ENCODE data around the gene XRN2. TPM values are rescaled to one million over a fixed set of nuclear protein-coding genes. Genes with fewer than 3 reads are reported as not detected.

XRN2 gene
- total RNA-seq, 1 donor from 2014 or later = 76.4 TPM

- Mint-ChIP-seq H3K4me3 (ENCODE audit: unreplicated experiment) (no peak overlapping the region), H3K27ac (ENCODE audit: unreplicated experiment) (no peak overlapping the region)
- no peak for DNase-seq (ENCODE audit: low spot score)
Measured at GRCh38 chr20:21280522-21281016, 22.6 kb upstream of the XRN2 start.

DNA sequence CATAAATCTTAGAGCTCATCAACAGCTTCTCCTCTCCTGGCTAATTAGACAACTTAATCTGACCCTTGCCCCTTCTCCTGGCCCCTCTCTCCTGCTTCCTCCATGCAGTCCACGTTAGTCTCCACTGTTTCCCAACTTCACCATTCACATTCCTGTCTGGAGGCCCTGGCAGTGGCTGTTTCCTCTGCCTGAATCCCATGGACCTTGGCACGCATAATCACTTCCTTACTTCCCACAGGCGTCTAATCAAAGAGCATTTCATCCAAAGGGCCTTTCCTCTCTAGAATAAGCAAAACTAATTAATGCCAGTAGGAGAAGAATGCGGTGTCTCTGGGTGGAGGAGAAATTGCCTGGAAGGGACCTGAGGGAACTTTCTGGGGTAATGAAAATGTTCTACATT is 16.4 kb upstream of the XRN2 start:
- Mint-ChIP-seq H3K9me3 (ENCODE audit: unreplicated experiment) (no peaks in the 10 kb centered on the region), H3K27me3 (ENCODE audit: unreplicated experiment) (peaks cover 5% of the 10 kb centered on the region), H3K27ac (ENCODE audit: unreplicated experiment) (peak overlapping the region; percentile 7), H3K4me1 (ENCODE audit: unreplicated experiment) (peaks cover 5% of the 10 kb centered on the region), H3K36me3 (ENCODE audit: low read depth, unreplicated experiment) (no peaks in the 10 kb centered on the region), H3K4me3 (ENCODE audit: unreplicated experiment) (no peak overlapping the region)
- TF ChIP-seq, protein P1, sequence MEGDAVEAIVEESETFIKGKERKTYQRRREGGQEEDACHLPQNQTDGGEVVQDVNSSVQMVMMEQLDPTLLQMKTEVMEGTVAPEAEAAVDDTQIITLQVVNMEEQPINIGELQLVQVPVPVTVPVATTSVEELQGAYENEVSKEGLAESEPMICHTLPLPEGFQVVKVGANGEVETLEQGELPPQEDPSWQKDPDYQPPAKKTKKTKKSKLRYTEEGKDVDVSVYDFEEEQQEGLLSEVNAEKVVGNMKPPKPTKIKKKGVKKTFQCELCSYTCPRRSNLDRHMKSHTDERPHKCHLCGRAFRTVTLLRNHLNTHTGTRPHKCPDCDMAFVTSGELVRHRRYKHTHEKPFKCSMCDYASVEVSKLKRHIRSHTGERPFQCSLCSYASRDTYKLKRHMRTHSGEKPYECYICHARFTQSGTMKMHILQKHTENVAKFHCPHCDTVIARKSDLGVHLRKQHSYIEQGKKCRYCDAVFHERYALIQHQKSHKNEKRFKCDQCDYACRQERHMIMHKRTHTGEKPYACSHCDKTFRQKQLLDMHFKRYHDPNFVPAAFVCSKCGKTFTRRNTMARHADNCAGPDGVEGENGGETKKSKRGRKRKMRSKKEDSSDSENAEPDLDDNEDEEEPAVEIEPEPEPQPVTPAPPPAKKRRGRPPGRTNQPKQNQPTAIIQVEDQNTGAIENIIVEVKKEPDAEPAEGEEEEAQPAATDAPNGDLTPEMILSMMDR (IDR thresholded peaks at IDR 0.05; ENCODE audit: unreplicated experiment) = no peak
- no peak for DNase-seq (ENCODE audit: low spot score)

More at GRCh38 chr20:21280522-21281016, 22.6 kb upstream of the XRN2 start:
- Mint-ChIP-seq H3K4me1 (ENCODE audit: unreplicated experiment) (no peaks in the 10 kb centered on the region), H3K36me3 (ENCODE audit: low read depth, unreplicated experiment) (no peaks in the 10 kb centered on the region), H3K27me3 (ENCODE audit: unreplicated experiment) (no peaks in the 10 kb centered on the region), H3K9me3 (ENCODE audit: unreplicated experiment) (no peaks in the 10 kb centered on the region)
- TF ChIP-seq, protein P1 (IDR thresholded peaks at IDR 0.05; ENCODE audit: unreplicated experiment) = no peak

GRCh38 chr20:21288587-21289370 is 14.4 kb upstream of the XRN2 start:
- DNase-seq (ENCODE audit: low spot score) = no peak
- H3K4me1 Mint-ChIP-seq (ENCODE audit: unreplicated experiment) = peaks cover 5% of the 10 kb centered on the region
- H3K27ac Mint-ChIP-seq (ENCODE audit: unreplicated experiment) = no peak overlapping the region
- H3K9me3 Mint-ChIP-seq (ENCODE audit: unreplicated experiment) = no peaks in the 10 kb centered on the region
- H3K36me3 Mint-ChIP-seq (ENCODE audit: low read depth, unreplicated experiment) = no peaks in the 10 kb centered on the region
- TF ChIP-seq, protein P1 (IDR thresholded peaks at IDR 0.05; ENCODE audit: unreplicated experiment) = no peak
- H3K27me3 Mint-ChIP-seq (ENCODE audit: unreplicated experiment) = peaks cover 5% of the 10 kb centered on the region
- no peak overlapping the region for H3K4me3 Mint-ChIP-seq (ENCODE audit: unreplicated experiment)

DNA sequence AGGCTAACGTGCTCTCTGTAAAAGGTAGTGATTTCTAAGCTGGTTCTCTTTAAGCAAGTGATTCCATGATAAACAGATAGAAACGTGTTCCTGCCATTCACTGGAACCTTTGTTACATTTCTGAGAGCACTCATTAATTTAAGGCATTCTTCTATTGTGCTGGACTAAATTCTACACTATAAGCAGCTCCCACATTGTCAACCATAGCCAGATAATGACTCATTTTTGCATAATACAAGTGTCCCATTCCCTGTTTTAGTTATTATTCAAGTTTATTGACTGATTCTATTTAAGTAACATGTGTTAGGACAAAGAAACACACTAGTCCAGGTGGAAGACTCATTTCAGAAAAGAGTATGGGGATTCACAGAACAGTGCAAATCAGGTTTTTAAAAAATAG is 13.5 kb upstream of the XRN2 start:
- H3K9me3 Mint-ChIP-seq (ENCODE audit: unreplicated experiment) = no peaks in the 10 kb centered on the region
- peaks cover 5% of the 10 kb centered on the region for H3K4me1 Mint-ChIP-seq (ENCODE audit: unreplicated experiment)
- TF ChIP-seq, protein P1 (IDR thresholded peaks at IDR 0.05; ENCODE audit: unreplicated experiment) = no peak
- no peak overlapping the region for H3K27ac Mint-ChIP-seq (ENCODE audit: unreplicated experiment)
- H3K36me3 Mint-ChIP-seq (ENCODE audit: low read depth, unreplicated experiment) = no peaks in the 10 kb centered on the region
- no peak for DNase-seq (ENCODE audit: low spot score)
- H3K27me3 Mint-ChIP-seq (ENCODE audit: unreplicated experiment) = peaks cover 5% of the 10 kb centered on the region
- no peak overlapping the region for H3K4me3 Mint-ChIP-seq (ENCODE audit: unreplicated experiment)

GRCh38 chr20:21291026-21291425 is 12.1 kb upstream of the XRN2 start:
- Mint-ChIP-seq H3K36me3 (ENCODE audit: low read depth, unreplicated experiment) (no peaks in the 10 kb centered on the region), H3K9me3 (ENCODE audit: unreplicated experiment) (no peaks in the 10 kb centered on the region), H3K4me3 (ENCODE audit: unreplicated experiment) (no peak overlapping the region), H3K4me1 (ENCODE audit: unreplicated experiment) (peaks cover 5% of the 10 kb centered on the region), H3K27ac (ENCODE audit: unreplicated experiment) (no peak overlapping the region), H3K27me3 (ENCODE audit: unreplicated experiment) (peaks cover 5% of the 10 kb centered on the region)
- TF ChIP-seq, protein P1 (IDR thresholded peaks at IDR 0.05; ENCODE audit: unreplicated experiment) = no peak
- no peak for DNase-seq (ENCODE audit: low spot score)
